Right cardiac atrium (tissue), 5 donors: ENCODE data around the gene VSIG8. TPM values are rescaled to one million over a fixed set of nuclear protein-coding genes. Genes with fewer than 3 reads are reported as not detected.

Experiments used
- ATAC-seq, 2 donors: fragments of 200-7000 bp; cut with Tn5 transposase; one replicate each; pipeline versions ENCODE4 v1.8.0 to v1.9.1; 2020; ENCODE audit warnings: moderate library complexity in 2 of 2, mild to moderate bottlenecking in 1 of 2
- DNase-seq, 3 donors: peaks; one replicate each; pipeline ENCODE4 v3.0.0-alpha.2; 2020
- H3K27ac ChIP-seq: one replicate; pipeline ENCODE4 v1.5.1; 2013; ENCODE audit warnings: mild to moderate bottlenecking, low read length, control low read depth, moderate library complexity
- H3K27me3 ChIP-seq: one replicate; pipeline ENCODE4 v1.6.1; 2013; ENCODE audit not compliant: control insufficient read depth, insufficient read depth
- H3K4me1 ChIP-seq: one replicate; pipeline ENCODE4 v1.6.1; 2013; ENCODE audit warnings: low read length; ENCODE audit not compliant: control insufficient read depth, insufficient read depth
- H3K4me3 ChIP-seq: one replicate; pipeline ENCODE4 v1.5.1; 2013; ENCODE audit warnings: low read length, control low read depth
- H3K9me3 ChIP-seq: one replicate; pipeline ENCODE4 v1.6.1; 2013; ENCODE audit warnings: low read length; ENCODE audit not compliant: control insufficient read depth
- WGBS: extraction: QIAGEN DNeasy Blood & Tissue Kit; methylation state at CpG from one replicate; pipeline ENCODE4 v1.1.7; 2013; 5-methylcytosine and 5-hydroxymethylcytosine counted together
- intact Hi-C, 4 donors: fragments of 100-400 bp; cut with DNase I; formaldehyde crosslinking; loops; one replicate each; pipeline versions ENCODE4 v1.11.0 to v1.14.0; 2022 to 2023
- polyA plus RNA-seq: library from polyadenylated mRNA; stranded (reverse); fragments of 200-250 nt; gene quantifications from one replicate; pipeline ENCODE4 v1.2.3, GENCODE V29; 2013
- total RNA-seq, 4 donors: library from RNA; stranded (reverse); fragmentation: NEBNext Ultra II Directional; extraction: Animal tissue kit (Norgen Biotek cat#: 25700); gene quantifications; one replicate each; pipeline ENCODE4 v1.2.1, GENCODE V29; 2021
- donor health status: healthy with polysubstance abuse.
- donor health status: DM: no; HTN: yes; CAD: no.
- donor health status: DM: no; HTN: no; CAD: no.
- donor health status: DM: no; HTN: yes; CAD: no; lungs with severe emphysema.
- donor health status: DM: yes; HTN: yes; CAD: no.

VSIG8 gene
- total and polyA plus RNA-seq, 5 donors = 0.07 to 0.23 (median 0.19) TPM; not detected in 2

- H3K9me3 ChIP-seq = no peaks in the 10 kb centered on the region
- DNase-seq (no peak), ATAC-seq (no peak)
- no peak overlapping the region for H3K27ac ChIP-seq
- intact Hi-C loops = no loop called here
- 58% methylated on average over 2 of the region's 2 CpGs for WGBS
- no peak overlapping the region for H3K4me3 ChIP-seq
- no peaks in the 10 kb centered on the region for H3K4me1 ChIP-seq
- H3K27me3 ChIP-seq = no peaks in the 10 kb centered on the region
Observed at GRCh38 chr1:159841749-159842148, 20.7 kb downstream of the VSIG8 start.

GRCh38 chr1:159839116-159839849 lies 23.2 kb downstream of the VSIG8 start:
- Histone ChIP-seq H3K9me3 (no peaks in the 10 kb centered on the region), H3K4me3 (no peak overlapping the region), H3K27ac (no peak overlapping the region), H3K27me3 (no peaks in the 10 kb centered on the region), H3K4me1 (no peaks in the 10 kb centered on the region)
- no peak for ATAC-seq
- WGBS = 93% methylated on average over 5 of the region's 5 CpGs
- intact Hi-C loops = no loop called here
- DNase-seq = no peak

GRCh38 chr1:159838715-159839114 lies 23.7 kb downstream of the VSIG8 start:
- Histone ChIP-seq H3K27ac (no peak overlapping the region), H3K9me3 (no peaks in the 10 kb centered on the region), H3K4me3 (no peak overlapping the region), H3K4me1 (no peaks in the 10 kb centered on the region), H3K27me3 (no peaks in the 10 kb centered on the region)
- 87% methylated on average over 1 of the region's 1 CpG for WGBS
- DNase-seq (no peak), ATAC-seq (no peak)
- intact Hi-C loops = no loop called here

- intact Hi-C loops = no loop called here
- Histone ChIP-seq H3K9me3 (no peaks in the 10 kb centered on the region), H3K4me3 (no peak overlapping the region), H3K27ac (no peak overlapping the region), H3K27me3 (no peaks in the 10 kb centered on the region), H3K4me1 (no peaks in the 10 kb centered on the region)
- ATAC-seq (no peak), DNase-seq (no peak)
- 72% methylated on average over 8 of the region's 8 CpGs for WGBS
Observed at GRCh38 chr1:159835862-159836525, 26.5 kb downstream of the VSIG8 start.

GRCh38 chr1:159835356-159835755 lies 27.1 kb downstream of the VSIG8 start:
- ATAC-seq = peak in 1 of 2 donors; percentile 29
- H3K27ac ChIP-seq = no peak overlapping the region
- intact Hi-C loops = no loop called here
- DNase-seq = no peak
- no peaks in the 10 kb centered on the region for H3K27me3 ChIP-seq
- H3K4me3 ChIP-seq = no peak overlapping the region
- H3K9me3 ChIP-seq = no peaks in the 10 kb centered on the region
- H3K4me1 ChIP-seq = no peaks in the 10 kb centered on the region
- 27% methylated on average over 3 of the region's 3 CpGs for WGBS

GRCh38 chr1:159832309-159832708 lies 30.1 kb downstream of the VSIG8 start:
- whole genome bisulfite sequencing = 97% methylated on average over 2 of the region's 2 CpGs
- no peak for ATAC-seq
- Histone ChIP-seq H3K27ac (no peak overlapping the region), H3K4me1 (no peaks in the 10 kb centered on the region), H3K4me3 (no peak overlapping the region), H3K9me3 (no peaks in the 10 kb centered on the region), H3K27me3 (no peaks in the 10 kb centered on the region)
- DNase-seq = no peak
- intact Hi-C loops = no loop called here

GRCh38 chr1:159831412-159832141 lies 30.9 kb downstream of the VSIG8 start:
- 39% methylated on average over 7 of the region's 7 CpGs for WGBS
- no peak overlapping the region for H3K27ac ChIP-seq
- DNase-seq = no peak
- H3K27me3 ChIP-seq = no peaks in the 10 kb centered on the region
- no peak for ATAC-seq
- no peak overlapping the region for H3K4me3 ChIP-seq
- H3K4me1 ChIP-seq = no peaks in the 10 kb centered on the region
- no peaks in the 10 kb centered on the region for H3K9me3 ChIP-seq
- intact Hi-C loops = no loop called here

GRCh38 chr1:159830722-159831121 lies 31.7 kb downstream of the VSIG8 start:
- ATAC-seq (no peak), DNase-seq (no peak)
- intact Hi-C loops = no loop called here
- no peaks in the 10 kb centered on the region for H3K9me3 ChIP-seq
- no peak overlapping the region for H3K27ac ChIP-seq
- no peak overlapping the region for H3K4me3 ChIP-seq
- no peaks in the 10 kb centered on the region for H3K27me3 ChIP-seq
- H3K4me1 ChIP-seq = no peaks in the 10 kb centered on the region
- 88% methylated on average over 8 of the region's 8 CpGs for WGBS

- Histone ChIP-seq H3K27me3 (no peaks in the 10 kb centered on the region), H3K27ac (no peak overlapping the region), H3K4me1 (no peaks in the 10 kb centered on the region), H3K4me3 (no peak overlapping the region), H3K9me3 (no peaks in the 10 kb centered on the region)
- ATAC-seq = peak; percentile 57 to 61
- intact Hi-C loops = no loop called here
- peak; percentile 55 to 77 (median 75) for DNase-seq
- 74% methylated on average over 18 of the region's 18 CpGs for WGBS
Observed at GRCh38 chr1:159829822-159830465, 32.5 kb downstream of the VSIG8 start.

- H3K4me1 ChIP-seq = no peaks in the 10 kb centered on the region
- ATAC-seq = peak; percentile 70 to 71
- intact Hi-C loops = no loop called here
- H3K4me3 ChIP-seq = no peak overlapping the region
- peak; percentile 58 to 80 (median 78) for DNase-seq
- H3K27me3 ChIP-seq = no peaks in the 10 kb centered on the region
- no peaks in the 10 kb centered on the region for H3K9me3 ChIP-seq
- WGBS = 20% methylated on average over 3 of the region's 3 CpGs
- no peak overlapping the region for H3K27ac ChIP-seq
Observed at GRCh38 chr1:159829273-159829634, 33.2 kb downstream of the VSIG8 start.
